ENCODE measurements around the gene ACOXL.
"Not testable (repeated sequence)": the region's sequence is repeated elsewhere in the genome, so short reads cannot be mapped to it uniquely, and the experiment has no call there.

ACOXL gene

GRCh38 chr2:111066062-111066593 is 333.8 kb downstream of the ACOXL start:
- DNase-seq (ENCODE audit: low read depth) = no peak

GRCh38 chr2:111068435-111069058 is 336.2 kb downstream of the ACOXL start:
- no peak for DNase-seq (ENCODE audit: low read depth)

GRCh38 chr2:111069722-111070121 is 337.3 kb downstream of the ACOXL start:
- DNase-seq (ENCODE audit: low read depth) = no peak

GRCh38 chr2:111071600-111072171 is 339.3 kb downstream of the ACOXL start:
- no peak for DNase-seq (ENCODE audit: low read depth)

DNA sequence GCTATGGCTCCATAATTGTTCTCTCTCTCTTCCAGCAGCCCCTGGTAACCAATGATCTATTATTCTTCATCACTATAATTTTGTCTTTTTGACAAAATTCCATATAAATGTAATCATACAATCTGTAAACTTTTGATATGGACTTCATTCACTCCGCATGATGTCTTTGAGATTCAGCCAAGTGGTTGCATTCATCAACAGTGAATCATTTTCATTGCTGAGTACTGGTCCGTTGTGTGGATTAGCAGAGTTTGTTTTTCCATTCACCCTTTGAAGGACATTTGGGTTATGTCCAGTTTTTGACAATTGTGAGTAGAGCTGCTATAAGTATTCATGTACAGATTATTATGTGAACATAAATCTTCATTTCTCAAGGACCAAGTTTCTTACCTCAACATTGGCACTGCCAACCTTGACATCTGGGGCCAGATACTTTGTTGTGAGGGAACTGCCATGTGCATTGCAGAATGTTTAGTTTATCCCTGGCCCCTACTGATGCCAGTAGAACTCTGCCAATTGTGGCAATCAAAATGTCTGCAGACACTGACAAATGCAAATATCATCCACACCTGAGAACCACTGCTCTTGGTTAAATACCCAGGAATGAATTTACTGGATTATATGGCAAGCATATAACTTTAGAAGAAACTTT is 340.0 kb downstream of the ACOXL start:
- DNase-seq (ENCODE audit: low read depth) = no peak

DNA sequence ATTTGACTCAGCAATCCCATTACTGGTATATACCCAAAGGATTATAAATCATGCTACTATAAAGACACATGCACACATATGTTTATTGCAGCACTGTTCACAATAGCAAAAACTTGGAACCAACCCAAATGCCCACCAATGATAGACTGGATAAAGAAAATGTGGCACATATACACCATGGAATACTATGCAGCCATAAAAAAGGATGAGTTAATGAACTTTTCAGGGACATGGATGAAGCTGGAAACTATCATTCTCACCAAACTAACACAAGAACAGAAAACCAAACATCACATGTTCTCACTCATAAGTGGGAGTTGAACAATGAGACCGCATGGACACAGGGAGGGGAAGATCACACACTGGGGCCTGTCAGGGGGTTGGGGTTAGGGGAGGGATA is 350.3 kb downstream of the ACOXL start:
- DNase-seq (ENCODE audit: low read depth) = not testable (repeated sequence)

GRCh38 chr2:111091811-111092211 is 359.4 kb downstream of the ACOXL start:
- no peak for DNase-seq (ENCODE audit: low read depth)

DNA sequence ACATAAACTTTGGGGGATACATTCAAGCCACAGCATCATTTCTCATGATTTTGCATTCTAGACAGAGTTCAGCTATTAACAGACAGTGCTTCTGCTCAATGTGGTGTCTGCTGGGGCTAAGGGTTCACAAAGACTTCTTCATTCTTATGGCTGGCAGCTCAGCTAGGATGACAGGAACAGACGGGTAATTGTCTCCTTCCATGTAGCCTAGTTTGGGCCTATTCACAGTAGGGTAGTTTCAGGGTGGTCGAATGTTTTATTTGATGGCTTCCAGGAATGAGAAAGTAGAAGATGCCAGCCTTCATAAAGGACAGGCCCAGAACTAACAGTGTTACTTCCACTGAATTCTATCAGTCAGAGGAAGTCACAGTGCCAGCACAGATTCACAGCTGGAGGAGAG is 362.3 kb downstream of the ACOXL start:
- DNase-seq (ENCODE audit: low read depth) = no peak

- no peak for DNase-seq (ENCODE audit: low read depth)
Observed at GRCh38 chr2:111095434-111095833, 363.1 kb downstream of the ACOXL start.

DNA sequence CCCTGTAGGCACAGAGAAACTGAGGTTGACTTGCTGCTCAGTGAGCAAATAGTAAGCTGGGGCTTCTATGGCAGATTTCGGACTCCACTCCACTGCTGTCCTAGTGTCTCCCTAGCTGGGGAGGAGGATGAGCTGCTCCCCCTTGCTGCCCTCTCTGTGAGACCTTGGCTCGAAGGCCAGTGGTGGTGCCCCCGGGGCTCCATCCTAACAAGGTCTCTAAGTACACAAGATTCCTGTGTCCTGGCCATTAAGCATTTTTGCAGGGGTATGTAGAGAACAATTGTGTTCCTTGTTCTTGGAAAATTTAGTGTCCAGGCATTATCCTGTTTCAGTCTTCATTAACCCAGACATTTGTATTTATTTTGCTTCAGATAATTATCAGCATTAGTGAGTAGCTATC is 367.0 kb downstream of the ACOXL start:
- no peak for DNase-seq (ENCODE audit: low read depth)

DNA sequence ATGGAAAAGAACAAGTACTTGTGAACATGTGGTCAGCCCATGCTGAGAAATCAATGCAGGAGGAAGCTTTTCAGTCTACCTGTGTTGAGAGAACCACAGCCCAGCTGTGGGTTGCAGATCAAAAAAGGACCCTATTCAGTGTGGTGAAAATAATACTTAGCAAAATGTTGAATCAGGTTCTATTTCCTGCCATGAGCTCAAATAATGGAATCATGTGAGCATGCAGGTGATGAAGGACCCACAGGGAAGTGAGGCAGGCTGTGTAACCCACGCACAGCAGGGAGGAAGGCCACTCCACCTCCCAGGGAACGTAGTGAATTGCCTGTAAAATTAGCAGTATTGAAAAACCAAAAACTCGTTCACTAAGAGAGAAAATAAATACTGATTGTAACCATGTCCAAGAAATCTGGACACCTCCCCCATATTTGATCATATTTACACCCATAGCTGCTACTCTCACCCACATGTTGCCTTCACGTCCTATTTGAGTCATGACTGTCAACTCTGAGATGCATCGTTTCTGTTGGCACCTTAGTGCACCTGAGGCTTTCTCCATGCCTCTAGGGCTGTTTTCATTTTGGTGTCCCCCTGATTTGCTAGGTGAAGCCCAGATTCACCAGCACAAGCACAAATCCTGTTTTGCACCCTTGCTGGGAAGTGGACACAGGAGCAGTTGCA is 367.9 kb downstream of the ACOXL start:
- no peak for DNase-seq (ENCODE audit: low read depth)

DNA sequence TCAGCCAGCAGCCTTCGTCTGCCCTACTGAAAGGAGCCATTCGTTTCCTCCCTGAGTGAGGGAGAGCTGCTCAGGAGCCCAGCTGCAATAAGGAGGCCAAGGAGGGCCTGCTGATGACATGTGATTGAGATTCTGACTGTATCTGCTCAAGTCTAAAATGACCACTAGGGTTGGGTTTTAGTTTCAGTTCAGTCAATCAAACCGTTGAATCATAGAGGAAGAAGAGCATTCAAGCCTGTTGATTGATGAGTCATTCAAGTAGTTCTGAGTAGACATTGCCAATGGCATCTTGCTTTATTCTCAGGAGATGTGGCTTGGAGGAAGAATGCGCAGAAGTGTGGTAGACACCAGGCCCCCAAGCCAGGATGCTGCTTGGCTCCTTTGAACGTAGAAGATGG is 368.4 kb downstream of the ACOXL start:
- no peak for DNase-seq (ENCODE audit: low read depth)

DNA sequence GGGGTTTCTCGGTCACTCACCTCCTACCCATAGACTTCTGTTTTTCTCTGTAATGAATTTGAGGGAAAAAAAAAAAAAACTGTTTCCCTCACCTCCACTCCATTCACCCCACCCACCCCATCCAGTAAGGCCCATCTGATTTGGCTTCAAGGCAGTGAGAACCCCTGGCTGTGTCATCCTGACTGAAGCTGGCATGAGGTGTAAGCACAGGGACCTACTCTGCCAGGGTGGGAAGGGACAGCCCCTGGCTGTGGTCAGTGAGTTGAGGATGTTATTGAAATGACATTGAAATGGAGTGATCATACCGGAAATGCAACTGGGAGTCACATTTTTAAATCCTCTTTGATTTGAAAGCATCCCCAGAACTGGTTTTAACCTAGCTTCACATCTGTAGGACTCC is 369.2 kb downstream of the ACOXL start:
- no peak for DNase-seq (ENCODE audit: low read depth)

- no peak for DNase-seq (ENCODE audit: low read depth)
Observed at GRCh38 chr2:111102216-111102615, 369.8 kb downstream of the ACOXL start.

DNA sequence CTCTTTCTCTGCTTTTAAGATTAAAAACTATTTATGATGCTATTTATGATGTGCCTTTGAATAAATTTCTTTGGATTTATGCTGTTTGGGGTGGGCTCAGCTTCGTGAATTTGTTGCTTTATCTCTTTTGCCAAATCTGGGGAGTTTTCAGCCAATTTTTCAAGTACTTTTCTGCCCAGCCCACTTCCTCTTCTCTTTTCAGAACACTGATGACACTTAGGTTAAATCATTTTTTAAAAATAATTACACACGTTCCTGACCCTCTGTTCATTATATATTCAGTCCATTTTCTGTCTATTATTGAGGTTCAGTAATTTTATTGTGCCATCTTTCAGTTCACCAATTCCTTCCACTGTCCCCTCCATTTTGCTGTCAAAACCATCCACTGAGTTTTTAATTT is 373.6 kb downstream of the ACOXL start:
- no peak for DNase-seq (ENCODE audit: low read depth)

- no peak for DNase-seq (ENCODE audit: low read depth)
Observed at GRCh38 chr2:111106706-111107105, 374.3 kb downstream of the ACOXL start.

- DNase-seq (ENCODE audit: low read depth) = no peak
Observed at GRCh38 chr2:111108745-111109271, 376.4 kb downstream of the ACOXL start.

DNA sequence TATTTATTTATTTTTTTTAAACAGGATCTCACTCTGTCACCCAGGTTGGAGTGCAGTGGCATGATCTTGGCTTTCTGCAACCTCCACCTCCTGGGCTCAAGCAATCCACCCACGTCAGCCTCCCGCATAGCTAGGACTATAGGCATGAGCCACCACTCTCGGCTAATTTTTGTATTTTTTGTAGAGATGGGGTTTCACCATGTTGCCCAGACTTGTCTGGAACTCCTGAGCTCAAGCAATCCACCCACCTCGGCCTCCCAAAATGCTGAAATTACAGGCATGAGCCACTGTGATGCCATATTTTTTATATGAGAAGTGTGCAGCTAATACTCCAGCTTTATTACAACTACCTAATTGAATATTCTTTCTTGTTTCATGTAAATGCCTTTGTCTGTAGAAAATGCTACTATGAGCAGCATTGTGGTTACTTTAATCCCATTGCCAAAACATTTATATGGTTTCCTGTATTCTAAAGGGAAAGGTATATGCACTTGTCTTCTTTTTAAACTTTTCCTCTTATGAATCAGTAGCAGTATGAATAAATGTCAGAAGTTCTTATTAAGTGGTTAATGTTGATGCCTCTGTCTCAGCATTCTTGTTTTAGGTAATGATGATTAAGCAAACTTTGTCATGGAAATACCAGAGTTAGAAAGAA is 378.9 kb downstream of the ACOXL start:
- DNase-seq (ENCODE audit: low read depth) = no peak

- no peak for DNase-seq (ENCODE audit: low read depth)
Observed at GRCh38 chr2:111113838-111114237, 381.5 kb downstream of the ACOXL start.

DNA sequence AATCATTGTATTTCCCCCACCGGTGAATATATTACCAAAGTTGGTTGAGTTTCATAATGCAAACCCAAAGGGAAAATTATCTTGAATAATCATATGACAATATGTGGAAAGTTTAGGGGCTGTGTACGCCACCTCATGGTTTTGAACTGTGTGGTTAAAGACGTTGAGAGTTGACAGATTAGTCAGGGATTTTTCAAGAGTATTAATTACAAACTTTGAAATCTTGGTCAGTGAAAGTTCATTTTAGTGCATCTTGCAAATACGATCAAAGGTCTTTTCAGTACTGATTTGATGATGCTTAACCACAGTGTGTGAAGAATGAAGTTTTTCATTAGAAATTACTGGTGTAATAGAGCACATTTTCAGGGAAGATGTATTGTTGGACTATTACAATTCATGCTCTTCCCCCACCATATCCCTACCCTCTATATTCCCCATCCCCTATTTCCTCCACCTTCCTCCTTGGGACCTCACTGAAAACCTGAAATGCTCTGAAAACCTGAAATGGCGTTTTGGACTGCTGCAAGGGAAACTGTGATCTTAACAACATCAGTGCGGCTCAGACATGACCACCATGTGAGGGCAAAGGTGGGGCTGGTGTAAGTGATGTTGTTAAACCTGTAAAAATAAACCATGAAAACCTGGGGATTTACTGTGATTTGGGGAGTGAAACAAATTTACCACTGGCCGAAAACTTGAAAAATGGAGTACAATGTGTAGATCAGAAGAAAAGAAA is 383.8 kb downstream of the ACOXL start:
- DNase-seq (ENCODE audit: low read depth) = no peak

DNA sequence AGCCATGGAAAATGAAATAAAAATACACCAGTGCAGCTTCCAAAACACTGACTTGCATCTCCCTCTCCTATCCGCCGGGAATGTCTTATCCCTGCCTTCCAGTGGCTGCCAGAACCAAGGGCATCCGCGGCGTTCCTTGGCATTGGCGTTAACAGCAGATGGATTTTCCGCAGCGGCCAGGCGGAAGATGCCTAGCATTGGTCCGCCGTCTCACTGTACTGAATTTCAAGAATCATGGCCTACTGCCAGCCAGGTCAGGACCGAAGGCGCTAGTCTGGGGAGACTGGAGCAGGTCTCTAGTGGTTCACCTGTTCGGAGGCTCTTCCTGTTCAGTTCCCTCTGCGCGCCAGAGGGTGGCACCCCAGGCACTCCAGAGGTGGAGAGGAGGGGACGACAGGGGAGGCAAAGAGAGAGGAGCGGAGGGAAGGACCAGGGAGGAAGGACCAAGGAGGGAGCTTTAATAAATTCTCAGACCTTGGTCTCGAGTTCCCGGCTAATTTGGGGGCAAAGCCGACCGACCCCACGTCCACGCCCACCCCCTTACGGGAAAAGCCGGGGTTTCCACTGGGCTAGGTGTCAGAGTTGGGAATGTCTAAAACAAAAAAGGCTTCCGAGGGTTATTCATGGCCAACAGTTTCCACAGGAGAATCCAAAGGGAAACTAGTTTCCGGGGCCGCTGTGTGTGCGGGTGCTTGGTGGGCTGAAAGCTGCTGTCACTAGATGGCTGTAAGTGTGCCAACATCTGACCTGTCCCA is 384.6 kb downstream of the ACOXL start:
- no peak for DNase-seq (ENCODE audit: low read depth)
